Large intestine (tissue), 3 donors: Measurements from ENCODE around the gene TBC1D16. TPM values are rescaled to one million over a fixed set of nuclear protein-coding genes. Genes with fewer than 3 reads are reported as not detected.

Source experiments
- DNase-seq, 2 donors: peaks; one replicate each; pipeline versions ENCODE4 v3.0.0 to v3.0.0-alpha.2; 2013
- H3K27ac ChIP-seq: one replicate; pipeline ENCODE4 v1.5.1; 2013; ENCODE audit warnings: low read length
- H3K27me3 ChIP-seq: 2 replicates; pipeline ENCODE4 v1.6.1; 2013; ENCODE audit warnings: low read length; ENCODE audit not compliant: control insufficient read depth, insufficient read depth
- H3K36me3 ChIP-seq: 2 replicates; pipeline ENCODE4 v1.6.1; 2013; ENCODE audit warnings: low read length; ENCODE audit not compliant: control insufficient read depth, insufficient read depth
- H3K4me1 ChIP-seq: one replicate; pipeline ENCODE4 v1.6.1; 2013; ENCODE audit warnings: low read length; ENCODE audit not compliant: control insufficient read depth, insufficient read depth
- H3K4me3 ChIP-seq: one replicate; pipeline ENCODE4 v1.5.1; 2013; ENCODE audit warnings: low read length
- H3K9me3 ChIP-seq: one replicate; pipeline ENCODE4 v1.6.1; 2013; ENCODE audit warnings: mild to moderate bottlenecking, low read depth, low read length, moderate library complexity; ENCODE audit not compliant: control insufficient read depth
- WGBS: methylation state at CpG from one replicate; pipeline ENCODE4 v1.1.5; 2013; ENCODE audit warnings: low lambda C conversion rate; ENCODE audit not compliant: insufficient coverage; 5-methylcytosine and 5-hydroxymethylcytosine counted together
- polyA plus RNA-seq: library from polyadenylated mRNA; unstranded; fragments of 120-200 nt; gene quantifications from one replicate; pipeline ENCODE4 v1.2.1, GENCODE V29; 2013

The TBC1D16 gene
- polyA plus RNA-seq, 1 donor = 29.9 TPM

DNA sequence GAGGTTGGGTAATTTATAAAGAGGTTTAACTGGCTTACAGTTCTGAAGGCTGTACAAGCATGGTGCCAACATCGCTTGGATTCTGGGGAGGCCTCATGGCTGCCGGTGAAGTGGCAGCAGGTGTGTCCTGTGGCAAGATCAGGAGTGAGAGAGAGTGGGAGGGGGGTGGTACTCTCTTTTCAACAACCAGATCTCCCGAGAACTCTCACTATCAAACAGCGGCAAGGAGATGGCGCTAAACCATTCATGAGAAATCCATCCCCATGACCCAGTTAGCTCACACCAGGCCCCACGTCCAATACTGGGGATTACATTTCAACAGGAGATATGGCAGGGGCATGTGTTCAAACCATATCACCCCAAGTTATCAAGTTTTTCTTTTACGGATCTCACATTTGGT lies 152.5 kb downstream of the TBC1D16 start:
- Histone ChIP-seq H3K9me3 (no peaks in the 10 kb centered on the region), H3K4me3 (no peak overlapping the region), H3K27ac (no peak overlapping the region), H3K4me1 (peaks cover 6% of the 10 kb centered on the region), H3K27me3 (no peaks in the 10 kb centered on the region), H3K36me3 (no peaks in the 10 kb centered on the region)
- WGBS = no CpG with 5 or more reads among the region's 7 CpGs
- no peak for DNase-seq

Other genes starting within 250 kb of the TBC1D16 start
- gene CBX8, start 238.8 kb downstream of the TBC1D16 start, polyA plus RNA-seq = 10.3 TPM
- gene CBX4, start 196.4 kb downstream of the TBC1D16 start, polyA plus RNA-seq = 53.7 TPM
- 5.7 TPM for gene CCDC40, start 770 bp upstream of the TBC1D16 start, polyA plus RNA-seq
- 50.0 TPM for gene GAA, start 65.7 kb upstream of the TBC1D16 start, polyA plus RNA-seq
- gene EIF4A3, start 111.3 kb upstream of the TBC1D16 start, polyA plus RNA-seq = 95.0 TPM
- 3.2 TPM for gene CARD14, start 134.2 kb upstream of the TBC1D16 start, polyA plus RNA-seq
- gene SGSH, start 184.5 kb upstream of the TBC1D16 start, polyA plus RNA-seq = 77.5 TPM
- 82.8 TPM for gene SLC26A11, start 184.6 kb upstream of the TBC1D16 start, polyA plus RNA-seq
- gene RNF213, start 225.0 kb upstream of the TBC1D16 start, polyA plus RNA-seq = 103 TPM